Measurements from ENCODE around the gene RARRES2.

Gene RARRES2

GRCh38 chr7:150338166-150338829 is 3.1 kb downstream of the RARRES2 start:
- DNase-seq (ENCODE audit: low read depth in 3 of 3, low spot score in 1 of 3), result no peak

- no peak for DNase-seq (ENCODE audit: low read depth in 3 of 3, low spot score in 1 of 3)
These were observed 3.8 kb downstream of the RARRES2 start for GRCh38 chr7:150337659-150338081.

- DNase-seq (ENCODE audit: low read depth in 3 of 3, low spot score in 1 of 3), result no peak
These were observed 4.2 kb downstream of the RARRES2 start for GRCh38 chr7:150337179-150337578.

GRCh38 chr7:150336746-150337145 is 4.7 kb downstream of the RARRES2 start:
- DNase-seq (ENCODE audit: low read depth in 3 of 3, low spot score in 1 of 3), result no peak

GRCh38 chr7:150335774-150336112 is 5.7 kb downstream of the RARRES2 start:
- no peak for DNase-seq (ENCODE audit: low read depth in 3 of 3, low spot score in 1 of 3)

- DNase-seq (ENCODE audit: low read depth in 3 of 3, low spot score in 1 of 3), result no peak
These were observed 6.2 kb downstream of the RARRES2 start for GRCh38 chr7:150335108-150335773.

GRCh38 chr7:150334108-150334507 is 7.3 kb downstream of the RARRES2 start:
- no peak for DNase-seq (ENCODE audit: low read depth in 3 of 3, low spot score in 1 of 3)

GRCh38 chr7:150333659-150334058 is 7.8 kb downstream of the RARRES2 start:
- no peak for DNase-seq (ENCODE audit: low read depth in 3 of 3, low spot score in 1 of 3)

GRCh38 chr7:150332852-150333635 is 8.4 kb downstream of the RARRES2 start:
- no peak for DNase-seq (ENCODE audit: low read depth in 3 of 3, low spot score in 1 of 3)

- no peak for DNase-seq (ENCODE audit: low read depth in 3 of 3, low spot score in 1 of 3)
These were observed 11.1 kb downstream of the RARRES2 start for GRCh38 chr7:150330211-150330885.

- DNase-seq (ENCODE audit: low read depth in 3 of 3, low spot score in 1 of 3), result no peak
These were observed 11.9 kb downstream of the RARRES2 start for GRCh38 chr7:150329331-150330120.

GRCh38 chr7:150327308-150327707 is 14.1 kb downstream of the RARRES2 start:
- no peak for DNase-seq (ENCODE audit: low read depth in 3 of 3, low spot score in 1 of 3)

GRCh38 chr7:150326657-150327268 is 14.7 kb downstream of the RARRES2 start:
- DNase-seq (ENCODE audit: low read depth in 3 of 3, low spot score in 1 of 3), result no peak

- DNase-seq (ENCODE audit: low read depth in 3 of 3, low spot score in 1 of 3), result no peak
These were observed 15.5 kb downstream of the RARRES2 start for GRCh38 chr7:150325901-150326300.

GRCh38 chr7:150325110-150325611 is 16.3 kb downstream of the RARRES2 start:
- no peak for DNase-seq (ENCODE audit: low read depth in 3 of 3, low spot score in 1 of 3)

GRCh38 chr7:150324373-150324961 is 17.0 kb downstream of the RARRES2 start:
- no peak for DNase-seq (ENCODE audit: low read depth in 3 of 3, low spot score in 1 of 3)

- no peak for DNase-seq (ENCODE audit: low read depth in 3 of 3, low spot score in 1 of 3)
These were observed 17.6 kb downstream of the RARRES2 start for GRCh38 chr7:150323682-150324372.

GRCh38 chr7:150322833-150323681 is 18.4 kb downstream of the RARRES2 start, which contains the start of the genes ACTR3C and LRRC61:
Gene ACTR3C (minus strand): TSS chr7:150323545. CDS start chr7:150295296, 28,249 bp downstream.
Gene LRRC61 (plus strand): TSS chr7:150323355. CDS start chr7:150336862, 13,507 bp downstream.
- peak; percentile 19 to 51 (median 21) for DNase-seq (ENCODE audit: low read depth in 3 of 3, low spot score in 1 of 3)
